ENCODE measurements around the gene SCARB1.

Gene SCARB1

GRCh38 chr12:124821252-124822200 is 42.1 kb downstream of the SCARB1 start:
- no peak for DNase-seq (ENCODE audit: low read depth, low spot score)

- no peak for DNase-seq (ENCODE audit: low read depth, low spot score)
Measured at GRCh38 chr12:124820199-124820598, 43.5 kb downstream of the SCARB1 start.

- no peak for DNase-seq (ENCODE audit: low read depth, low spot score)
Measured at GRCh38 chr12:124819525-124819924, 44.1 kb downstream of the SCARB1 start.

GRCh38 chr12:124819080-124819479 is 44.6 kb downstream of the SCARB1 start:
- DNase-seq (ENCODE audit: low read depth, low spot score) = no peak

- no peak for DNase-seq (ENCODE audit: low read depth, low spot score)
Measured at GRCh38 chr12:124817076-124818000, 46.3 kb downstream of the SCARB1 start.

- DNase-seq (ENCODE audit: low read depth, low spot score) = no peak
Measured at GRCh38 chr12:124816295-124816854, 47.3 kb downstream of the SCARB1 start.

- no peak for DNase-seq (ENCODE audit: low read depth, low spot score)
Measured at GRCh38 chr12:124814741-124815613, 48.7 kb downstream of the SCARB1 start.

GRCh38 chr12:124813782-124814181 is 49.9 kb downstream of the SCARB1 start:
- DNase-seq (ENCODE audit: low read depth, low spot score) = no peak

GRCh38 chr12:124812979-124813378 is 50.7 kb downstream of the SCARB1 start:
- DNase-seq (ENCODE audit: low read depth, low spot score) = no peak

GRCh38 chr12:124812356-124812755 is 51.3 kb downstream of the SCARB1 start:
- DNase-seq (ENCODE audit: low read depth, low spot score) = no peak

- no peak for DNase-seq (ENCODE audit: low read depth, low spot score)
Measured at GRCh38 chr12:124811633-124812032, 52.0 kb downstream of the SCARB1 start.

- no peak for DNase-seq (ENCODE audit: low read depth, low spot score)
Measured at GRCh38 chr12:124809878-124810277, 53.8 kb downstream of the SCARB1 start.

- no peak for DNase-seq (ENCODE audit: low read depth, low spot score)
Measured at GRCh38 chr12:124809391-124809790, 54.3 kb downstream of the SCARB1 start.

- no peak for DNase-seq (ENCODE audit: low read depth, low spot score)
Measured at GRCh38 chr12:124808272-124808671, 55.4 kb downstream of the SCARB1 start.

- no peak for DNase-seq (ENCODE audit: low read depth, low spot score)
Measured at GRCh38 chr12:124805876-124806668, 57.6 kb downstream of the SCARB1 start.

GRCh38 chr12:124805050-124805449 is 58.6 kb downstream of the SCARB1 start:
- DNase-seq (ENCODE audit: low read depth, low spot score) = no peak

GRCh38 chr12:124804011-124804621 is 59.5 kb downstream of the SCARB1 start:
- no peak for DNase-seq (ENCODE audit: low read depth, low spot score)

- no peak for DNase-seq (ENCODE audit: low read depth, low spot score)
Measured at GRCh38 chr12:124802361-124802760, 61.3 kb downstream of the SCARB1 start.

GRCh38 chr12:124800506-124800905 is 63.2 kb downstream of the SCARB1 start:
- no peak for DNase-seq (ENCODE audit: low read depth, low spot score)

GRCh38 chr12:124797321-124797720 is 66.3 kb downstream of the SCARB1 start:
- DNase-seq (ENCODE audit: low read depth, low spot score) = no peak

All from activated naive CD8-positive, alpha-beta T cell treated with anti-CD3 and anti-CD28 coated beads, Interleukin-2, amount 50 U/mL, for 16 hours (primary cell).